HCT116 (cell line): ENCODE measurements around the gene ADAM30. TPM values are rescaled to one million over a fixed set of nuclear protein-coding genes. Genes with fewer than 3 reads are reported as not detected.

ENCODE experiments used
- ATAC-seq: fragments of 200-7000 bp; cut with Tn5 transposase; 2 replicates; pipeline ENCODE4 v1.9.1; 2020; ENCODE audit warnings: mild to moderate bottlenecking, moderate library complexity
- BruUV-seq: library from RNA; stranded (reverse); fragments of 400-500 nt; replicated peaks from 2 replicates; lab custom pipeline; 2021; lab: Mats Ljungman, UMichigan
- CTCF ChIA-PET: fragments of 300-600 bp; sonication (Branson Sonifier 250); formaldehyde crosslinking; loops from one replicate; lab custom pipeline; 2021; ENCODE audit warnings: antibody characterized with exemption; lab: Charles Lee
- POLR2A ChIA-PET: fragments of 300-600, 350-600 bp; sonication (Branson Sonifier 250); formaldehyde crosslinking; loops from one replicate; lab custom pipeline; 2021; ENCODE audit warnings: antibody characterized with exemption; lab: Charles Lee
- RAD21 ChIA-PET, 2 experiments: fragments of 300-600 bp; sonication (Branson Sonifier 250); formaldehyde crosslinking; loops; one replicate each; lab custom pipeline; 2023; ENCODE audit warnings: low total read pairs in 2 of 2; ENCODE audit not compliant: uncharacterized antibody in 2 of 2, unreplicated experiment in 2 of 2, low non-redundant PET in 1 of 2; lab: Charles Lee
- DNase-seq: peaks from one replicate; pipeline ENCODE4 v3.0.0-alpha.2; 2010; ENCODE audit warnings: low read depth, low spot score
- H2AFZ ChIP-seq: fragments of 200-600 bp; shearing (Covaris generic), sonication (generic); 2 replicates; pipeline ENCODE4 v1.6.1; 2017; ENCODE audit warnings: low read depth, mixed run types, mixed read lengths, antibody characterized with exemption, low read length; ENCODE audit not compliant: poor library complexity, severe bottlenecking
- H3K27ac ChIP-seq: 2 replicates; pipeline ENCODE4 v1.5.1; 2012; ENCODE audit warnings: low read depth, low read length
- H3K27me3 ChIP-seq: fragments of 200-600 bp; sonication (generic); 2 replicates; pipeline ENCODE4 v1.6.1; 2016; ENCODE audit warnings: mixed run types, low read length, mixed read lengths; ENCODE audit not compliant: insufficient read depth
- H3K36me3 ChIP-seq, 2 experiments: fragments of 200-500 bp in 1 of 2; fragments of 200-600 bp in 1 of 2; sonication (Bioruptor generic) in 1 of 2; sonication (generic) in 1 of 2; 2 replicates each; pipeline versions ENCODE4 v1.5.1 to v1.6.1; 2014 to 2016; ENCODE audit warnings: low read length in 2 of 2, inconsistent platforms in 1 of 2, mixed read lengths in 1 of 2, mixed run types in 1 of 2; ENCODE audit not compliant: insufficient read depth in 2 of 2, control insufficient read depth in 1 of 2
- H3K4me1 ChIP-seq, 2 experiments: fragments of 200-600 bp in 1 of 2; sonication (generic) in 1 of 2; 2 replicates each; pipeline versions ENCODE4 v1.5.1 to v1.6.1; 2012 to 2017; ENCODE audit warnings: low read length in 2 of 2, inconsistent platforms in 1 of 2, mild to moderate bottlenecking in 1 of 2, mixed read lengths in 1 of 2, mixed run types in 1 of 2, moderate library complexity in 1 of 2; ENCODE audit not compliant: insufficient read depth in 2 of 2, control insufficient read depth in 1 of 2
- H3K4me2 ChIP-seq: fragments of 200-600 bp; sonication (generic); 2 replicates; pipeline ENCODE4 v1.6.1; 2017; ENCODE audit warnings: mixed run types, low read length, mixed read lengths
- H3K4me3 ChIP-seq, 2 experiments: fragments of 200-600 bp in 1 of 2; sonication (generic) in 1 of 2; replicated peaks in 1 of 2; 2 replicates each; pipeline ENCODE4 v1.5.1; 2011 to 2016; ENCODE audit warnings: low read length in 2 of 2, control low read depth in 1 of 2, low read depth in 1 of 2, mild to moderate bottlenecking in 1 of 2, mixed read lengths in 1 of 2, mixed run types in 1 of 2
- H3K79me2 ChIP-seq: fragments of 200-600 bp; sonication (generic); 2 replicates; pipeline ENCODE4 v1.6.1; 2017; ENCODE audit warnings: mild to moderate bottlenecking, mixed run types, low read length, moderate library complexity, mixed read lengths; ENCODE audit not compliant: insufficient read depth
- H3K9ac ChIP-seq: fragments of 200-600 bp; sonication (generic); 2 replicates; pipeline ENCODE4 v1.6.1; 2016; ENCODE audit warnings: low read length, mixed read lengths
- H3K9me2 ChIP-seq: fragments of 200-600 bp; sonication (generic), shearing (Covaris generic); 2 replicates; pipeline ENCODE4 v1.6.1; 2017; ENCODE audit warnings: mixed run types, mild to moderate bottlenecking, moderate library complexity; ENCODE audit not compliant: insufficient read depth
- H3K9me3 ChIP-seq, 2 experiments: fragments of 200-500 bp in 1 of 2; fragments of 200-600 bp in 1 of 2; sonication (Bioruptor generic) in 1 of 2; sonication (generic) in 1 of 2; 2 replicates each; pipeline ENCODE4 v1.6.1; 2014 to 2017; ENCODE audit warnings: low read length in 2 of 2, mixed read lengths in 2 of 2, inconsistent platforms in 1 of 2, low read depth in 1 of 2, mild to moderate bottlenecking in 1 of 2, mixed run types in 1 of 2, moderate library complexity in 1 of 2; ENCODE audit not compliant: control insufficient read depth in 1 of 2, insufficient read depth in 1 of 2
- H4K20me1 ChIP-seq: fragments of 200-600 bp; sonication (generic), shearing (Covaris generic); 2 replicates; pipeline ENCODE4 v1.6.1; 2017; ENCODE audit warnings: mixed run types, mild to moderate bottlenecking, moderate library complexity; ENCODE audit not compliant: insufficient read depth
- JUND ChIP-seq: IDR thresholded peaks from 2 replicates; pipeline ENCODE4 v1.6.1; 2012
- RAD21 ChIP-seq: IDR thresholded peaks from 2 replicates; pipeline ENCODE4 v1.6.1; 2012; ENCODE audit warnings: low read depth, mild to moderate bottlenecking
- SRF ChIP-seq: IDR thresholded peaks from 2 replicates; pipeline ENCODE4 v1.6.1; 2012; ENCODE audit warnings: low read depth
- intact Hi-C: fragments of 100-400 bp; cut with micrococcal nuclease; formaldehyde crosslinking; loops from 2 replicates; pipeline ENCODE4 v1.10.0; 2022
- total RNA-seq: library from RNA; stranded (reverse); gene quantifications from one replicate; pipeline ENCODE4 v1.2.1, GENCODE V29; 2021; ENCODE audit not compliant: unreplicated experiment
- TF ChIP-seq, protein P1 (sequence below): IDR thresholded peaks from 2 replicates; pipeline ENCODE4 v1.6.1; 2012

ADAM30 gene
- total RNA-seq, 1 experiment from 2014 or later, result not detected

DNA sequence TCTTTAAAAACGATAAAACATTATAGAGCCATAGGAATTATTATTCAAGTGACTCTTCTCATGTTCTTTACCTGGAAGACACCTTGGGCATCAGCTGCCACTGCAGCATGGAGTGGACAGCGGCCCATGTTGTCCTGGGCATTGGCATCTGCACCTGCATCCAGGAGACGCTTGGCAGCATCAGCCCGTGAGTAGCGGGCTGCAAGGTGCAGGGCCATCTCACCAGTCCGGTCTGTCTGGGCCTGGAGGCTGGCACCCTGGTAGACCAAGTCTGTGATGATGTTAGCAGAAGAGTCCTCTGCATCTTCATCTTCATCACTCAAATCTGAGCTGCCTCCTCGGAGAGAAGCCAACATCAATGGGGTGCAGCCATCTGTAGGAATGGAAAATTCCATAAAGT, 22.9 kb upstream of the ADAM30 start:
- Histone ChIP-seq H4K20me1 (no peaks in the 10 kb centered on the region), H2AFZ (no peak overlapping the region), H3K9me2 (no peaks in the 10 kb centered on the region), H3K4me2 (no peak overlapping the region), H3K27me3 (no peaks in the 10 kb centered on the region), H3K9me3 (no peaks in the 10 kb centered on the region), H3K9ac (no peak overlapping the region), H3K4me3 (no peak overlapping the region), H3K4me1 (no peaks in the 10 kb centered on the region), H3K79me2 (no peaks in the 10 kb centered on the region), H3K27ac (no peak overlapping the region), H3K36me3 (peaks cover 38 to 39% of the 10 kb centered on the region in 2 experiments)
- ATAC-seq (no peak), DNase-seq (no peak)
- ChIA-PET RAD21 (no interaction called here), CTCF (no interaction called here), POLR2A (no interaction called here)
- no TSS peak for BruUV-seq
- intact Hi-C loops, result no loop called here
- TF ChIP-seq RAD21, result no peak
- no peak for TF ChIP-seq SRF
- TF ChIP-seq JUND, result no peak
- TF ChIP-seq, all 23 proteins: peak for 0

DNA sequence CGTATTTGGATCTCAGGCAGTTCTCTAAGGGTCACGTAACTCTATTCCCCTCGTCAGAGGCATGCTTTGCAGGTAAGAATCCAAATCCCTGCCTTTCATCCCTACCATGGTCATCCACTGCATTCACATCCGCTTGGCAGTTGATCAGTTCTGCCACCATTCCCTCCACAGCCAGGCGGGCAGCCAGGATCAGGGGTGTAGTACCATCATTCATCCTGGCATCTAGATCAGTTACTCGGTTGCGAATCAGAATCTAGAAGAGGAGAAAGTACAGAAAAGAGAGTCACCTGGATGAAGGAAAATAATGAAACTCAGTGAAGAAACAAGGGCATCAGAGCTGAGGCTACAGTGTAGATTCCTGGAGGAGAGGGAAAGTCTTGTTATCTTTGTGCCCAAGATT, 22.0 kb upstream of the ADAM30 start:
- POLR2A ChIA-PET, result no interaction called here
- H3K27ac ChIP-seq, result no peak overlapping the region

More for the DNA sequence above, 22.0 kb upstream of the ADAM30 start:
- ATAC-seq, result no peak
- TF ChIP-seq, protein P1, sequence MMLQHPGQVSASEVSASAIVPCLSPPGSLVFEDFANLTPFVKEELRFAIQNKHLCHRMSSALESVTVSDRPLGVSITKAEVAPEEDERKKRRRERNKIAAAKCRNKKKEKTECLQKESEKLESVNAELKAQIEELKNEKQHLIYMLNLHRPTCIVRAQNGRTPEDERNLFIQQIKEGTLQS, result no peak
- no TSS peak for BruUV-seq
- Histone ChIP-seq H2AFZ (no peak overlapping the region), H3K9ac (no peak overlapping the region), H3K9me2 (no peaks in the 10 kb centered on the region), H3K27me3 (no peaks in the 10 kb centered on the region), H3K4me1 (no peaks in the 10 kb centered on the region), H3K4me3 (no peak overlapping the region), H3K36me3 (peaks cover 30 to 40% of the 10 kb centered on the region in 2 experiments), H3K9me3 (no peaks in the 10 kb centered on the region), H4K20me1 (no peaks in the 10 kb centered on the region), H3K4me2 (no peak overlapping the region), H3K79me2 (no peaks in the 10 kb centered on the region)
- ChIA-PET RAD21 (no interaction called here), CTCF (no interaction called here)
- no peak for DNase-seq
- intact Hi-C loops, result no loop called here
